K562 (cell line): ENCODE data around the gene EHBP1L1. TPM values are rescaled to one million over a fixed set of nuclear protein-coding genes. Genes with fewer than 3 reads are reported as not detected.
A peak's percentile ranks its signal among the peaks of the same experiment; 100 is the strongest.

Source experiments
- FOXM1 ChIP-seq, 2 experiments: fragments of 450-650 bp in 1 of 2; sonication (generic) in 1 of 2; formaldehyde crosslinking in 1 of 2; IDR thresholded peaks; 2 replicates each; pipeline versions ENCODE4 v1.6.1 to v1.9.0; 2017 to 2022; ENCODE audit warnings: low read depth in 2 of 2, mild to moderate bottlenecking in 2 of 2, missing genetic modification reagents in 1 of 2, moderate library complexity in 1 of 2
- GTF2B ChIP-seq: IDR thresholded peaks from 2 replicates; pipeline ENCODE4 v1.6.1; 2011; ENCODE audit not compliant: insufficient read length; ENCODE audit errors: extremely low read depth
- KLF6 ChIP-seq: fragments of 250-450 bp; sonication (Bioruptor Pico); IDR thresholded peaks from 2 replicates; pipeline ENCODE4 v1.4.0; 2020; ENCODE audit warnings: mild to moderate bottlenecking, moderate library complexity, borderline replicate concordance
- LCOR ChIP-seq: sonication (generic); formaldehyde crosslinking; IDR thresholded peaks from 2 replicates; pipeline ENCODE4 v1.8.0; 2022; ENCODE audit warnings: mild to moderate bottlenecking, missing genetic modification reagents
- MXI1 ChIP-seq: IDR thresholded peaks from 2 replicates; pipeline ENCODE4 v1.6.1; 2011; ENCODE audit warnings: low read depth, mild to moderate bottlenecking, improper control_type of control experiment, low read length
- NR1H2 ChIP-seq: sonication (generic); formaldehyde crosslinking; IDR thresholded peaks from 2 replicates; pipeline ENCODE4 v1.4.0; 2020; ENCODE audit warnings: mild to moderate bottlenecking, missing genetic modification reagents
- U2AF2 ChIP-seq: fragments of 200-400 bp; formaldehyde crosslinking; optimal IDR thresholded peaks from 2 replicates; pipeline ENCODE3; 2017; ENCODE audit warnings: low read depth, mild to moderate bottlenecking, low read length
- ZNF324 ChIP-seq: fragments of 250-450 bp; sonication (Bioruptor Pico); IDR thresholded peaks from 2 replicates; pipeline ENCODE4 v1.4.0; 2020; ENCODE audit warnings: mild to moderate bottlenecking
- ZNF639 ChIP-seq, 2 experiments: fragments of 200-800 bp in 1 of 2; sonication (Bioruptor generic) in 1 of 2; sonication (generic) in 1 of 2; formaldehyde crosslinking in 1 of 2; IDR thresholded peaks in 1 of 2; conservative IDR thresholded peaks in 1 of 2; 2 replicates each; pipeline versions ENCODE4 v1.5.0 to v1.6.1; 2016 to 2020; ENCODE audit warnings: missing compliant biosample characterization in 1 of 2, missing genetic modification characterization in 1 of 2, missing genetic modification reagents in 1 of 2
- ZNF699 ChIP-seq: fragments of 250-450 bp; sonication (Bioruptor Pico); IDR thresholded peaks from 2 replicates; pipeline ENCODE4 v1.8.0; 2021; ENCODE audit warnings: mild to moderate bottlenecking, moderate library complexity; ENCODE audit not compliant: insufficient replicate concordance
- polyA plus RNA-seq, 8 experiments: library from polyadenylated mRNA; depleted of rRNA in 4 of 8; stranded (reverse) in 5 of 8; unstranded in 3 of 8; fragments of >200 nt; fragmentation: Nextera tagmentation in 2 of 8; fragmentation: Illumina TruSeq in 1 of 8; extraction: Ambion mirVana in 2 of 8; extraction: Trizol in 1 of 8; gene quantifications; 2 replicates each; pipeline versions ENCODE4 v1.2.1 to v1.2.3, GENCODE V29; 2011 to 2014; ENCODE audit warnings: inconsistent platforms in 1 of 8, missing spikeins in 1 of 8
- total RNA-seq, 7 experiments: library from RNA; depleted of rRNA in 6 of 7; stranded (reverse); fragments of >200 nt in 6 of 7; fragmentation: Illumina TruSeq in 2 of 7; extraction: Trizol in 2 of 7; gene quantifications; 2 replicates each; pipeline versions ENCODE4 v1.2.1 to v1.2.3, GENCODE V29; 2011 to 2021; ENCODE audit warnings: low replicate concordance in 1 of 7
- TF ChIP-seq, protein P1 (sequence below): fragments of 450-650 bp; formaldehyde crosslinking; IDR thresholded peaks from 2 replicates; pipeline ENCODE4 v1.4.0; 2022; ENCODE audit warnings: missing genetic modification characterization
- TF ChIP-seq, protein P2 (sequence below): fragments of 250-450 bp; sonication (Bioruptor Pico); IDR thresholded peaks from 2 replicates; pipeline ENCODE4 v1.4.0; 2020

Gene EHBP1L1
- total and polyA plus RNA-seq, 9 of the 15 experiments (the other 6 are each of a cell fraction or from before 2014, with no cell fraction given) = 0.03 to 87.1 (median 26.3) TPM

- TF ChIP-seq ZNF639 (CRISPR knock-in tag; conservative IDR thresholded peaks at IDR 0.05 in 1 of 2, IDR thresholded peaks at IDR 0.05 in 1 of 2) (peak in 1 of 2 experiments; percentile 91; a peak in 2 of 4 replicates), ZNF324 (CRISPR knock-in tag) (no peak), ZNF699 (CRISPR knock-in tag) (no peak), GTF2B (no peak), NR1H2 (no peak), FOXM1 (IDR thresholded peaks at IDR 0.05; ENCODE audit: low read depth) (no peak), FOXM1 (CRISPR knock-in tag; IDR thresholded peaks at IDR 0.05; ENCODE audit: low read depth) (no peak), MXI1 (no peak), LCOR (0 out of 2 replicates have a peak, but pooled peaks have one; percentile 15), U2AF2 (no peak), KLF6 (CRISPR knock-in tag) (no peak)
- TF ChIP-seq, protein P1, sequence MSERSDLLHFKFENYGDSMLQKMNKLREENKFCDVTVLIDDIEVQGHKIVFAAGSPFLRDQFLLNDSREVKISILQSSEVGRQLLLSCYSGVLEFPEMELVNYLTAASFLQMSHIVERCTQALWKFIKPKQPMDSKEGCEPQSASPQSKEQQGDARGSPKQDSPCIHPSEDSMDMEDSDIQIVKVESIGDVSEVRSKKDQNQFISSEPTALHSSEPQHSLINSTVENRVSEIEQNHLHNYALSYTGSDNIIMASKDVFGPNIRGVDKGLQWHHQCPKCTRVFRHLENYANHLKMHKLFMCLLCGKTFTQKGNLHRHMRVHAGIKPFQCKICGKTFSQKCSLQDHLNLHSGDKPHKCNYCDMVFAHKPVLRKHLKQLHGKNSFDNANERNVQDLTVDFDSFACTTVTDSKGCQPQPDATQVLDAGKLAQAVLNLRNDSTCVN = no peak; the same call in 1 of the 2 replicates
- TF ChIP-seq, protein P2, sequence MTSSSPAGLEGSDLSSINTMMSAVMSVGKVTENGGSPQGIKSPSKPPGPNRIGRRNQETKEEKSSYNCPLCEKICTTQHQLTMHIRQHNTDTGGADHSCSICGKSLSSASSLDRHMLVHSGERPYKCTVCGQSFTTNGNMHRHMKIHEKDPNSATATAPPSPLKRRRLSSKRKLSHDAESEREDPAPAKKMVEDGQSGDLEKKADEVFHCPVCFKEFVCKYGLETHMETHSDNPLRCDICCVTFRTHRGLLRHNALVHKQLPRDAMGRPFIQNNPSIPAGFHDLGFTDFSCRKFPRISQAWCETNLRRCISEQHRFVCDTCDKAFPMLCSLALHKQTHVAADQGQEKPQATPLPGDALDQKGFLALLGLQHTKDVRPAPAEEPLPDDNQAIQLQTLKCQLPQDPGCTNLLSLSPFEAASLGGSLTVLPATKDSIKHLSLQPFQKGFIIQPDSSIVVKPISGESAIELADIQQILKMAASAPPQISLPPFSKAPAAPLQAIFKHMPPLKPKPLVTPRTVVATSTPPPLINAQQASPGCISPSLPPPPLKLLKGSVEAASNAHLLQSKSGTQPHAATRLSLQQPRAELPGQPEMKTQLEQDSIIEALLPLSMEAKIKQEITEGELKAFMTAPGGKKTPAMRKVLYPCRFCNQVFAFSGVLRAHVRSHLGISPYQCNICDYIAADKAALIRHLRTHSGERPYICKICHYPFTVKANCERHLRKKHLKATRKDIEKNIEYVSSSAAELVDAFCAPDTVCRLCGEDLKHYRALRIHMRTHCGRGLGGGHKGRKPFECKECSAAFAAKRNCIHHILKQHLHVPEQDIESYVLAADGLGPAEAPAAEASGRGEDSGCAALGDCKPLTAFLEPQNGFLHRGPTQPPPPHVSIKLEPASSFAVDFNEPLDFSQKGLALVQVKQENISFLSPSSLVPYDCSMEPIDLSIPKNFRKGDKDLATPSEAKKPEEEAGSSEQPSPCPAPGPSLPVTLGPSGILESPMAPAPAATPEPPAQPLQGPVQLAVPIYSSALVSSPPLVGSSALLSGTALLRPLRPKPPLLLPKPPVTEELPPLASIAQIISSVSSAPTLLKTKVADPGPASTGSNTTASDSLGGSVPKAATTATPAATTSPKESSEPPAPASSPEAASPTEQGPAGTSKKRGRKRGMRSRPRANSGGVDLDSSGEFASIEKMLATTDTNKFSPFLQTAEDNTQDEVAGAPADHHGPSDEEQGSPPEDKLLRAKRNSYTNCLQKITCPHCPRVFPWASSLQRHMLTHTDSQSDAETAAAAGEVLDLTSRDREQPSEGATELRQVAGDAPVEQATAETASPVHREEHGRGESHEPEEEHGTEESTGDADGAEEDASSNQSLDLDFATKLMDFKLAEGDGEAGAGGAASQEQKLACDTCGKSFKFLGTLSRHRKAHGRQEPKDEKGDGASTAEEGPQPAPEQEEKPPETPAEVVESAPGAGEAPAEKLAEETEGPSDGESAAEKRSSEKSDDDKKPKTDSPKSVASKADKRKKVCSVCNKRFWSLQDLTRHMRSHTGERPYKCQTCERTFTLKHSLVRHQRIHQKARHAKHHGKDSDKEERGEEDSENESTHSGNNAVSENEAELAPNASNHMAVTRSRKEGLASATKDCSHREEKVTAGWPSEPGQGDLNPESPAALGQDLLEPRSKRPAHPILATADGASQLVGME (CRISPR knock-in tag) = peak; percentile 24; the same call in 1 of the 2 replicates
Measured at GRCh38 chr11:65575568-65576231, at the start of gene EHBP1L1 (continued).
